Breast epithelium (tissue), 3 donors: ENCODE data around the gene CFHR1.
"Not testable (repeated sequence)": the region's sequence is repeated elsewhere in the genome, so short reads cannot be mapped to it uniquely, and the experiment has no call there.

Source experiments
- CTCF ChIP-seq, 3 donors: fragments of 450-650 bp; IDR thresholded peaks; one replicate each; pipeline ENCODE4 v1.5.1; 2016 to 2017; ENCODE audit warnings: antibody characterized with exemption in 3 of 3, mild to moderate bottlenecking in 3 of 3, moderate library complexity in 3 of 3
- POLR2A ChIP-seq: fragments of 450-650 bp; IDR thresholded peaks from one replicate; pipeline ENCODE4 v1.6.1; 2016; ENCODE audit warnings: antibody characterized with exemption, mild to moderate bottlenecking, moderate library complexity
- POLR2AphosphoS5 ChIP-seq, 3 donors: sonication (generic); formaldehyde crosslinking; IDR thresholded peaks; one replicate each; pipeline ENCODE4 v1.6.1; 2017; ENCODE audit warnings: antibody characterized with exemption in 3 of 3

- not testable (repeated sequence) for TF ChIP-seq POLR2A; POLR2AphosphoS5 (IDR thresholded peaks at IDR 0.05)
- peak in 1 of 3 donors; percentile 30 for TF ChIP-seq CTCF (IDR thresholded peaks at IDR 0.05)
Observed at GRCh38 chr1:196827860-196828259, 8.3 kb downstream of the CFHR1 start.
